Activated CD8-positive, alpha-beta memory T cell treated with anti-CD3 and anti-CD28 coated beads, Interleukin-2, amount 50 U/mL, for 4 hours (primary cell): ENCODE results near the gene TIGD2.
"Not testable (repeated sequence)": the region's sequence is repeated elsewhere in the genome, so short reads cannot be mapped to it uniquely, and the experiment has no call there.

Experiments used
- DNase-seq: peaks from one replicate; pipeline ENCODE4 v3.0.0-alpha.2; 2020

Gene TIGD2

GRCh38 chr4:89121387-89122068, 10.2 kb downstream of the TIGD2 start:
- DNase-seq, result no peak

- DNase-seq, result no peak
Observed at GRCh38 chr4:89123451-89123851, 12.1 kb downstream of the TIGD2 start.

GRCh38 chr4:89125901-89126782, 14.8 kb downstream of the TIGD2 start:
- DNase-seq, result no peak

GRCh38 chr4:89129080-89129640, 17.8 kb downstream of the TIGD2 start:
- no peak for DNase-seq

GRCh38 chr4:89134775-89135319, 23.5 kb downstream of the TIGD2 start:
- DNase-seq, result no peak

GRCh38 chr4:89136525-89136924, 25.2 kb downstream of the TIGD2 start:
- DNase-seq, result no peak

GRCh38 chr4:89137231-89137630, 25.9 kb downstream of the TIGD2 start:
- DNase-seq, result no peak

GRCh38 chr4:89137695-89138094, 26.4 kb downstream of the TIGD2 start:
- no peak for DNase-seq

- no peak for DNase-seq
Observed at GRCh38 chr4:89140168-89140759, 28.9 kb downstream of the TIGD2 start.

- DNase-seq, result no peak
Observed at GRCh38 chr4:89142691-89143669, 31.6 kb downstream of the TIGD2 start.

- not testable (repeated sequence) for DNase-seq
Observed at GRCh38 chr4:89144652-89145051, 33.3 kb downstream of the TIGD2 start.

GRCh38 chr4:89146196-89146595, 34.9 kb downstream of the TIGD2 start:
- DNase-seq, result no peak

- DNase-seq, result no peak
Observed at GRCh38 chr4:89152972-89153371, 41.6 kb downstream of the TIGD2 start.

GRCh38 chr4:89156174-89156914, 45.0 kb downstream of the TIGD2 start:
- DNase-seq, result no peak

GRCh38 chr4:89157488-89158024, 46.2 kb downstream of the TIGD2 start:
- no peak for DNase-seq

GRCh38 chr4:89158884-89159503, 47.7 kb downstream of the TIGD2 start:
- DNase-seq, result no peak

GRCh38 chr4:89160806-89161205, 49.5 kb downstream of the TIGD2 start:
- DNase-seq, result no peak

GRCh38 chr4:89161841-89162240, 50.5 kb downstream of the TIGD2 start:
- DNase-seq, result no peak

- DNase-seq, result no peak
Observed at GRCh38 chr4:89162496-89162895, 51.2 kb downstream of the TIGD2 start.

GRCh38 chr4:89162987-89163386, 51.7 kb downstream of the TIGD2 start:
- DNase-seq, result no peak
